SH-SY5Y (cell line): ENCODE results near the gene MGMT.

Experiments used
- GATA2 ChIP-seq: IDR thresholded peaks from 2 replicates; pipeline ENCODE4 v1.6.1; 2011; ENCODE audit warnings: mild to moderate bottlenecking, low read depth, low read length
- GATA3 ChIP-seq: IDR thresholded peaks from 2 replicates; pipeline ENCODE4 v1.6.1; 2011; ENCODE audit warnings: low read depth, mild to moderate bottlenecking, low read length, moderate library complexity

DNA sequence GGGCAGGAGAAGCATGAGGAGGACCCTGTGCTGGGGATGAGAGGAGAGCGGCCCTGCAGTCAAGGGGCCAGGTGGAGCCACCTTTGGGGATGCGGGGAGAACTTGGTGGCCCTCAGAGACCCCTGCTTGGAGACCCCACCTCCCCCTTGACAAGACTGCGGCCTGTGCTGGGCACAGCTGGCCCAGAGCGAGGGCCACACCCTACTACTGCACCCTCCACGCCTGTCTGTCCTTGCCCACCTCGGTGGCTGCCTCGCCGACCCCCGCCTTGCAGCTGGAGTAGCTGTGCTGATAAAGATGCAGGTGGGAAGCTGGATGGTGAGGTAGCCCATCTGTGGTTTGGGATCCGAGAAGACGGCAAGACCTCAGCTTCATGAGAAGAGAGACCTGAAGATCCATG lies 186.8 kb downstream of the MGMT start:
- TF ChIP-seq GATA2 (no peak), GATA3 (no peak)
